H1 (cell line): ENCODE data around the gene KCNMB2. TPM values are rescaled to one million over a fixed set of nuclear protein-coding genes. Genes with fewer than 3 reads are reported as not detected.

Source experiments
- CTCF ChIA-PET: fragments of 300-600 bp; sonication (Branson Sonifier 250); formaldehyde crosslinking; loops from one replicate; lab custom pipeline; 2021; ENCODE audit not compliant: partially characterized antibody; lab: Charles Lee
- POLR2A ChIA-PET: fragments of 300-600 bp; sonication (Branson Sonifier 250); formaldehyde crosslinking; loops from one replicate; lab custom pipeline; 2021; ENCODE audit warnings: inconsistent platforms; ENCODE audit not compliant: partially characterized antibody; lab: Charles Lee
- DNase-seq, 2 experiments: peaks; one replicate each; pipeline versions ENCODE4 v3.0.0 to v3.0.0-alpha.2; 2010 to 2022; ENCODE audit warnings: low spot score in 2 of 2, low read depth in 1 of 2, mixed read lengths in 1 of 2
- FAIRE-seq: peaks from 2 replicates; lab custom pipeline; 2011; peaks lifted over from hg19 to GRCh38; lab: Jason Lieb, UNC
- H2AFZ ChIP-seq: 2 replicates; pipeline ENCODE4 v1.8.1; 2012; ENCODE audit warnings: low read length, inconsistent platforms
- H2AK5ac ChIP-seq: 2 replicates; pipeline ENCODE4 v1.6.1; 2013; ENCODE audit warnings: low read depth, low read length
- H2BK120ac ChIP-seq: replicated peaks from 2 replicates; pipeline ENCODE3; 2013; ENCODE audit warnings: low read depth, low read length, inconsistent platforms
- H2BK12ac ChIP-seq: 2 replicates; pipeline ENCODE4 v1.6.1; 2013; ENCODE audit warnings: low read depth, low read length
- H2BK15ac ChIP-seq: 2 replicates; pipeline ENCODE4 v1.6.1; 2013; ENCODE audit warnings: low read length
- H2BK20ac ChIP-seq: 2 replicates; pipeline ENCODE4 v1.6.1; 2013; ENCODE audit warnings: low read length
- H2BK5ac ChIP-seq: 2 replicates; pipeline ENCODE4 v1.6.1; 2013; ENCODE audit warnings: low read depth, low read length
- H3K14ac ChIP-seq: 2 replicates; pipeline ENCODE4 v1.6.1; 2013; ENCODE audit warnings: inconsistent platforms; ENCODE audit not compliant: insufficient read length
- H3K18ac ChIP-seq: 2 replicates; pipeline ENCODE4 v1.6.1; 2013; ENCODE audit warnings: low read length; ENCODE audit errors: extremely low read depth
- H3K23ac ChIP-seq: 2 replicates; pipeline ENCODE4 v1.6.1; 2013; ENCODE audit warnings: inconsistent platforms; ENCODE audit not compliant: insufficient read length
- H3K23me2 ChIP-seq: 2 replicates; pipeline ENCODE4 v1.6.1; 2013; ENCODE audit warnings: low read depth, low read length
- H3K27ac ChIP-seq: 2 replicates; pipeline ENCODE4 v1.6.1; 2011; ENCODE audit warnings: low read depth, low read length, inconsistent platforms
- H3K27me3 ChIP-seq, 4 experiments: replicated peaks in 1 of 4; 1 replicate in 1 of 4; 2 replicates in 3 of 4; pipeline versions ENCODE4 v1.6.1 to v1.8.1; 2011 to 2013; ENCODE audit warnings: low read length in 3 of 4, mild to moderate bottlenecking in 3 of 4, inconsistent platforms in 2 of 4, mixed read lengths in 2 of 4, moderate library complexity in 1 of 4; ENCODE audit not compliant: control insufficient read depth in 3 of 4, insufficient read depth in 3 of 4; ENCODE audit errors: extremely low read depth in 1 of 4
- H3K36me3 ChIP-seq, 4 experiments: 2 replicates each; pipeline versions ENCODE4 v1.6.1 to v1.8.1; 2011 to 2013; ENCODE audit warnings: mild to moderate bottlenecking in 4 of 4, low read length in 3 of 4, moderate library complexity in 2 of 4, control low read depth in 1 of 4, inconsistent platforms in 1 of 4; ENCODE audit not compliant: insufficient read depth in 4 of 4, control insufficient read depth in 2 of 4
- H3K4ac ChIP-seq: replicated peaks from 2 replicates; pipeline ENCODE3; 2013; ENCODE audit warnings: low read length, low read depth, mixed read lengths, inconsistent platforms; ENCODE audit not compliant: insufficient read length
- H3K4me1 ChIP-seq, 4 experiments: replicated peaks in 1 of 4; 1 replicate in 1 of 4; 2 replicates in 3 of 4; pipeline versions ENCODE4 v1.6.1 to v1.8.1; 2011 to 2013; ENCODE audit warnings: low read length in 3 of 4, inconsistent platforms in 2 of 4, mixed read lengths in 1 of 4; ENCODE audit not compliant: insufficient read depth in 4 of 4, control insufficient read depth in 3 of 4
- H3K4me2 ChIP-seq, 2 experiments: 2 replicates each; pipeline versions ENCODE4 v1.6.1 to v1.8.1; 2011 to 2013; ENCODE audit warnings: low read depth in 2 of 2, low read length in 2 of 2, control low read depth in 1 of 2, inconsistent platforms in 1 of 2, mild to moderate bottlenecking in 1 of 2; ENCODE audit not compliant: insufficient read depth in 1 of 2
- H3K4me3 ChIP-seq, 4 experiments: fragments of 200-600, 300-600 bp in 1 of 4; sonication (generic), shearing (Covaris generic), sonication (Bioruptor Twin) in 1 of 4; 2 replicates each; pipeline versions ENCODE4 v1.5.1 to v1.8.1; 2011 to 2016; ENCODE audit warnings: low read length in 4 of 4, low read depth in 3 of 4, control low read depth in 2 of 4, inconsistent platforms in 2 of 4, mild to moderate bottlenecking in 2 of 4, mixed read lengths in 1 of 4, moderate library complexity in 1 of 4; ENCODE audit not compliant: insufficient read depth in 2 of 4; ENCODE audit errors: extremely low read depth in 1 of 4
- H3K56ac ChIP-seq: replicated peaks from 2 replicates; pipeline ENCODE3; 2013; ENCODE audit warnings: low read depth, mild to moderate bottlenecking, mixed read lengths, low read length, inconsistent platforms; ENCODE audit not compliant: insufficient read length
- H3K79me1 ChIP-seq: 2 replicates; pipeline ENCODE4 v1.6.1; 2013; ENCODE audit warnings: low read depth, low read length, control low read depth
- H3K79me2 ChIP-seq, 2 experiments: 2 replicates each; pipeline versions ENCODE4 v1.6.1 to v1.8.1; 2012 to 2013; ENCODE audit warnings: low read length in 2 of 2, mild to moderate bottlenecking in 2 of 2, inconsistent platforms in 1 of 2; ENCODE audit not compliant: insufficient read depth in 2 of 2, control insufficient read depth in 1 of 2
- H3K9ac ChIP-seq, 4 experiments: replicated peaks in 1 of 4; 1 replicate in 1 of 4; 2 replicates in 3 of 4; pipeline versions ENCODE4 v1.6.1 to v1.8.1; 2011 to 2013; ENCODE audit warnings: low read depth in 3 of 4, low read length in 3 of 4, control low read depth in 2 of 4, mild to moderate bottlenecking in 2 of 4, moderate library complexity in 2 of 4, inconsistent platforms in 1 of 4; ENCODE audit errors: extremely low read depth in 1 of 4
- H3K9me3 ChIP-seq, 2 experiments: 2 replicates each; pipeline versions ENCODE4 v1.6.1 to v1.8.1; 2012 to 2013; ENCODE audit warnings: mild to moderate bottlenecking in 2 of 2, moderate library complexity in 2 of 2, control low read depth in 1 of 2, inconsistent platforms in 1 of 2, low read depth in 1 of 2, low read length in 1 of 2, mixed read lengths in 1 of 2; ENCODE audit not compliant: insufficient read depth in 2 of 2
- H4K20me1 ChIP-seq, 2 experiments: replicated peaks in 1 of 2; 2 replicates each; pipeline versions ENCODE3 to v1.8.1; 2011 to 2013; ENCODE audit warnings: inconsistent platforms in 2 of 2, low read length in 2 of 2, mild to moderate bottlenecking in 1 of 2; ENCODE audit not compliant: insufficient read depth in 2 of 2, control insufficient read depth in 1 of 2
- H4K5ac ChIP-seq: 2 replicates; pipeline ENCODE4 v1.6.1; 2013; ENCODE audit warnings: low read length, low read depth, mixed read lengths, inconsistent platforms; ENCODE audit not compliant: insufficient read length
- H4K8ac ChIP-seq: 2 replicates; pipeline ENCODE4 v1.8.0; 2013; ENCODE audit warnings: mild to moderate bottlenecking, moderate library complexity, low read length, inconsistent platforms; ENCODE audit not compliant: insufficient read depth; ENCODE audit errors: extremely low read depth
- H4K91ac ChIP-seq: replicated peaks from 2 replicates; pipeline ENCODE3; 2013; ENCODE audit warnings: low read length, mixed read lengths, inconsistent platforms; ENCODE audit not compliant: insufficient read length
- WGBS, 2 experiments: shearing (Covaris generic) in 1 of 2; methylation state at CpG; one replicate each; pipeline versions ENCODE4 v1.1.6 to v1.1.7; 2013 to 2015; ENCODE audit warnings: low lambda C conversion rate in 2 of 2, mixed read lengths in 2 of 2, inconsistent platforms in 1 of 2, low coverage in 1 of 2, missing lambda C conversion rate in 1 of 2; ENCODE audit not compliant: insufficient replicate concordance in 2 of 2, insufficient coverage in 1 of 2, insufficient read length in 1 of 2; ENCODE audit errors: extremely low coverage in 1 of 2, missing lambda C conversion rate in 1 of 2; 5-methylcytosine and 5-hydroxymethylcytosine counted together
- polyA plus RNA-seq, 7 experiments: library from polyadenylated mRNA; depleted of rRNA in 3 of 7; stranded (reverse) in 5 of 7; unstranded in 2 of 7; fragments of >200 nt in 5 of 7; fragments of 200-250 nt in 2 of 7; gene quantifications; 1 replicate in 5 of 7; 2 replicates in 1 of 7; 4 replicates in 1 of 7; pipeline versions ENCODE4 v1.2.1 to v1.2.3, GENCODE V29; 2011 to 2013; ENCODE audit warnings: missing spikeins in 2 of 7, mixed read lengths in 2 of 7
- total RNA-seq: library from RNA; stranded (reverse); fragmentation: NEBNext Ultra II Directional; extraction: Animal tissue kit (Norgen Biotek cat#: 25700); gene quantifications from 2 replicates; pipeline ENCODE4 v1.2.1, GENCODE V29; 2021

Gene KCNMB2
- total and polyA plus RNA-seq, 2 of the 8 experiments (the other 6 are each of a cell fraction or from before 2014, with no cell fraction given) = not detected

DNA sequence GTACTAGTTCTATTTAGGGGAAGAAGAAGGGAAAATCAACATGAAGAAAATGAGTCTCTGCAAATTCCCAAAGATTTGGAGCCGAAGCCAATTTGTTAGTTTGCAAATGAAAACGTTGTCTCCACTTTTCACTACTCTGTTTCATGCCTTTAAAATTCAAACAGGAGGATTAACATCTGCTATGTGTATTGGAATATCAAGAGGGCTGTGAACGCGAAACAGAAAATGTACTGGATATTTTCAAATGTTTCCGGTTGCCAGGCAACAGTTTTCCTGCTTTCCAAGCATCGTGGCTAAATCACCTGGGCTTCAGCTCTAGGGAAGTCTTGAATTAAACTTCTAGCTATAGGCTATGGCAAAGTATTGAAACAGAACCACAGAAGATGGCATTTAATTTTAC lies 172.8 kb downstream of the KCNMB2 start:
- no peaks in the 10 kb centered on the region for H3K23me2 ChIP-seq
- no peak overlapping the region for H3K18ac ChIP-seq
- no peak overlapping the region for H3K27ac ChIP-seq
- no peak overlapping the region for H3K56ac ChIP-seq
- ChIA-PET CTCF (interaction anchor here (1.4 kb wide), 1 partner anchor 274 kb away, joined by 3 read pairs; no protein-coding TSS in a partner anchor), POLR2A (interaction anchor here (0.6 kb wide), 1 partner anchor 248 kb away, joined by 4 read pairs; no protein-coding TSS in a partner anchor)
- no peaks in the 10 kb centered on the region for H3K36me3 ChIP-seq
- no peak overlapping the region for H2BK12ac ChIP-seq
- H2BK20ac ChIP-seq = no peak overlapping the region
- H2AK5ac ChIP-seq = no peak overlapping the region
- H2BK120ac ChIP-seq = no peak overlapping the region
- no peaks in the 10 kb centered on the region for H3K9me3 ChIP-seq
- H3K4me3 ChIP-seq = no peak overlapping the region
- H3K79me2 ChIP-seq = no peaks in the 10 kb centered on the region
- H3K14ac ChIP-seq = no peak overlapping the region
- no peak for FAIRE-seq
- no peak overlapping the region for H4K8ac ChIP-seq
- 68% methylated on average over 6 of the region's 6 CpGs; no CpG with 5 or more reads in 1 of the 2 experiments for WGBS, 2 experiments
- H3K23ac ChIP-seq = no peak overlapping the region
- H4K20me1 ChIP-seq = no peaks in the 10 kb centered on the region
- no peaks in the 10 kb centered on the region for H3K27me3 ChIP-seq
- H4K5ac ChIP-seq = no peak overlapping the region
- no peak overlapping the region for H4K91ac ChIP-seq
- H2BK15ac ChIP-seq = no peak overlapping the region
- no peaks in the 10 kb centered on the region for H3K79me1 ChIP-seq
- H3K9ac ChIP-seq = no peak overlapping the region
- no peak overlapping the region for H3K4me2 ChIP-seq
- no peak overlapping the region for H2BK5ac ChIP-seq
- no peak for DNase-seq
- H3K4ac ChIP-seq = no peak overlapping the region
- H2AFZ ChIP-seq = no peak overlapping the region
- peaks cover 0 to 9% (median 2%) of the 10 kb centered on the region in 4 experiments; a peak in 2 of 7 replicates for H3K4me1 ChIP-seq
